ENCODE measurements around the gene CHSY3. TPM values are rescaled to one million over a fixed set of nuclear protein-coding genes. Genes with fewer than 3 reads are reported as not detected.

CHSY3 gene
- total and polyA plus RNA-seq, 2 experiments from 2014 or later, result 0.44 to 3.0 TPM

- Histone ChIP-seq H3K4me3 (no peak overlapping the region), H3F3A (replicated peaks; ENCODE audit: low read depth) (no peaks in the 10 kb centered on the region), H3K36me3 (ENCODE audit: insufficient read depth) (no peaks in the 10 kb centered on the region), H3K9me2 (ENCODE audit: insufficient read depth) (no peaks in the 10 kb centered on the region), H3K27ac (ENCODE audit: low read depth) (no peak overlapping the region), H4K20me1 (replicated peaks; ENCODE audit: insufficient read depth) (no peaks in the 10 kb centered on the region), H3K4me2 (no peak overlapping the region), H2AFZ (no peak overlapping the region), H3K4me1 (ENCODE audit: insufficient read depth) (no peaks in the 10 kb centered on the region), H3K27me3 (ENCODE audit: insufficient read depth) (no peaks in the 10 kb centered on the region), H3K79me2 (replicated peaks; ENCODE audit: insufficient read depth) (no peaks in the 10 kb centered on the region)
- Mint-ChIP-seq H3K36me3 (ENCODE audit: low read depth) (no peaks in the 10 kb centered on the region), H3K27ac (no peak overlapping the region), H3K27me3 (ENCODE audit: insufficient read depth, low read depth, poor library complexity) (no peaks in the 10 kb centered on the region), H3K9me3 (no peaks in the 10 kb centered on the region), H3K4me3 (no peak overlapping the region), H3K4me1 (no peaks in the 10 kb centered on the region; the same call in 2 of the 3 replicates)
- DNase-seq (ENCODE audit: low spot score) (no peak), ATAC-seq (no peak)
- TF ChIP-seq STAT1 (IDR thresholded peaks at IDR 0.05; ENCODE audit: unreplicated experiment) (no peak), ZNF114 (CRISPR knock-in tag; IDR thresholded peaks at IDR 0.05) (no peak), CTCF (conservative IDR thresholded peaks at IDR 0.05; ENCODE audit: low read depth in 2 of 2) (no peak), EZH2 (IDR thresholded peaks at IDR 0.05; ENCODE audit: low read depth, unreplicated experiment) (no peak), CREB1 (CRISPR knock-in tag; IDR thresholded peaks at IDR 0.05; ENCODE audit: low read depth) (no peak)
Observed at GRCh38 chr5:129962506-129962905, 58.2 kb downstream of the CHSY3 start.

- H3K4me3 ChIP-seq, result no peak overlapping the region
- no peak overlapping the region for H3K4me3 Mint-ChIP-seq
- no peaks in the 10 kb centered on the region for H3K27me3 ChIP-seq (ENCODE audit: insufficient read depth)
- H3K36me3 Mint-ChIP-seq (ENCODE audit: low read depth), result no peaks in the 10 kb centered on the region
- no peaks in the 10 kb centered on the region for H3K27me3 Mint-ChIP-seq (ENCODE audit: insufficient read depth, low read depth, poor library complexity)
- no peak overlapping the region for H3K4me2 ChIP-seq
- no peaks in the 10 kb centered on the region for H3K36me3 ChIP-seq (ENCODE audit: insufficient read depth)
- H3K27ac ChIP-seq (ENCODE audit: low read depth), result no peak overlapping the region
- DNase-seq (ENCODE audit: low spot score), result no peak
- H3K9me3 Mint-ChIP-seq, result no peaks in the 10 kb centered on the region
- no peak overlapping the region for H3K27ac Mint-ChIP-seq
- H2AFZ ChIP-seq, result no peak overlapping the region
- no peaks in the 10 kb centered on the region for H3K4me1 ChIP-seq (ENCODE audit: insufficient read depth)
- ATAC-seq, result no peak
- H4K20me1 ChIP-seq (replicated peaks; ENCODE audit: insufficient read depth), result no peaks in the 10 kb centered on the region
- no peaks in the 10 kb centered on the region for H3K9me2 ChIP-seq (ENCODE audit: insufficient read depth)
- no peaks in the 10 kb centered on the region for H3K4me1 Mint-ChIP-seq
- no peaks in the 10 kb centered on the region for H3K79me2 ChIP-seq (replicated peaks; ENCODE audit: insufficient read depth)
- no peaks in the 10 kb centered on the region for H3F3A ChIP-seq (replicated peaks; ENCODE audit: low read depth)
- no peak for TF ChIP-seq ZNF114 (CRISPR knock-in tag; IDR thresholded peaks at IDR 0.05)
- TF ChIP-seq STAT1 (IDR thresholded peaks at IDR 0.05; ENCODE audit: unreplicated experiment), result no peak
- no peak for TF ChIP-seq POLR2AphosphoS5 (IDR thresholded peaks at IDR 0.05; ENCODE audit: low read depth)
- TF ChIP-seq ETS1 (IDR thresholded peaks at IDR 0.05), result no peak
- no peak for TF ChIP-seq CTCF (conservative IDR thresholded peaks at IDR 0.05; ENCODE audit: low read depth in 2 of 2)
- no peak for TF ChIP-seq CREB1 (CRISPR knock-in tag; IDR thresholded peaks at IDR 0.05; ENCODE audit: low read depth)
- no peak for TF ChIP-seq EZH2 (IDR thresholded peaks at IDR 0.05; ENCODE audit: low read depth, unreplicated experiment)
- no peak for TF ChIP-seq EZH2phosphoT487 (IDR thresholded peaks at IDR 0.05; ENCODE audit: unreplicated experiment)
- no peak for TF ChIP-seq ZNF462 (CRISPR knock-in tag; IDR thresholded peaks at IDR 0.05)
- no peak for TF ChIP-seq JUNB (IDR thresholded peaks at IDR 0.05; ENCODE audit: unreplicated experiment)
- TF ChIP-seq NANOG (IDR thresholded peaks at IDR 0.05; ENCODE audit: borderline replicate concordance), result no peak
Observed at GRCh38 chr5:129963359-129963758, 59.1 kb downstream of the CHSY3 start.

Data from GM23338 (cell line).